T-helper 1 cell treated with Interleukin-12 subunit alpha and Interleukin-12 subunit beta and Interleukin-4 antibody, amounts not matched to agents 30 μg/mL and 1 μg/mL, for 36 hours (primary cell): Measurements from ENCODE around the gene SRP9.

Experiments
- H3K27ac Mint-ChIP-seq: one replicate; pipeline ENCODE4 v1.8.0; 2021; ENCODE audit warnings: mild to moderate bottlenecking, mixed read lengths
- H3K27me3 Mint-ChIP-seq: one replicate; pipeline ENCODE4 v1.8.0; 2021; ENCODE audit warnings: low read depth, mixed read lengths
- H3K36me3 Mint-ChIP-seq: one replicate; pipeline ENCODE4 v1.8.0; 2021; ENCODE audit warnings: low read depth, mixed read lengths
- H3K4me1 Mint-ChIP-seq: one replicate; pipeline ENCODE4 v1.8.0; 2021; ENCODE audit warnings: low read depth, mixed read lengths
- H3K4me3 Mint-ChIP-seq: one replicate; pipeline ENCODE4 v1.8.0; 2021; ENCODE audit warnings: mild to moderate bottlenecking, moderate library complexity, mixed read lengths
- H3K9me3 Mint-ChIP-seq: one replicate; pipeline ENCODE4 v1.8.0; 2021; ENCODE audit warnings: mixed read lengths

The SRP9 gene

GRCh38 chr1:225777583-225778336 is at the start of gene SRP9:
SRP9 (plus strand) TSS chr1:225777826; CDS start chr1:225777941, 115 bp downstream.
- Mint-ChIP-seq H3K36me3 (peaks cover 11% of the 10 kb centered on the region), H3K9me3 (no peaks in the 10 kb centered on the region), H3K27me3 (no peaks in the 10 kb centered on the region), H3K4me3 (no peak within 1 kb of the TSS), H3K27ac (no peak within 1 kb of the TSS), H3K4me1 (peaks cover 16% of the 10 kb centered on the region)

DNA sequence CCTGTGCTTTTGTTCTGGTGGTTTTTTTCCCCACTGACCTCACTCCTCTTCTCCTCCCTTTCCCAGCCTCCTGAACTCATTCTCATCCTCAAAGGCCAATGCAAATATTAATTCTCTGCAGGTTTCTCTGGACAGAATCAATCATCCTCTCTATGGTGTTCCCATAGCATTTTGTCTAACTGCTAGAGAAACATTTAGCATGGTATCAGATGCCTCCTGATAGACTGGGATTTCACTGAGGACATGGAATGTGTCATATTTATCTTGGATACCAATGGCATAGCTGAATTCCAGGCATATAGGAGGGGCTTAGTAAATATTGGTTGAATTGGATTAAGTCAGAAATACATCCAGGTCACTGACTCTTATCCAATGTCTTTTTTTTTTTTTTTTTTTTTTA is 46.1 kb upstream of the SRP9 start:
- Mint-ChIP-seq H3K27me3 (peaks cover 3% of the 10 kb centered on the region), H3K4me3 (no peak overlapping the region), H3K9me3 (no peaks in the 10 kb centered on the region), H3K4me1 (no peaks in the 10 kb centered on the region), H3K36me3 (no peaks in the 10 kb centered on the region), H3K27ac (no peak overlapping the region)

GRCh38 chr1:225733254-225733653 is 44.4 kb upstream of the SRP9 start:
- no peaks in the 10 kb centered on the region for H3K4me1 Mint-ChIP-seq
- H3K36me3 Mint-ChIP-seq, result no peaks in the 10 kb centered on the region
- no peak overlapping the region for H3K4me3 Mint-ChIP-seq
- no peaks in the 10 kb centered on the region for H3K9me3 Mint-ChIP-seq
- no peak overlapping the region for H3K27ac Mint-ChIP-seq
- H3K27me3 Mint-ChIP-seq, result peaks cover 8% of the 10 kb centered on the region

GRCh38 chr1:225735252-225736149 is 42.1 kb upstream of the SRP9 start:
- Mint-ChIP-seq H3K9me3 (no peaks in the 10 kb centered on the region), H3K27ac (no peak overlapping the region), H3K36me3 (no peaks in the 10 kb centered on the region), H3K4me3 (no peak overlapping the region), H3K4me1 (no peaks in the 10 kb centered on the region), H3K27me3 (peaks cover 8% of the 10 kb centered on the region)

GRCh38 chr1:225736437-225737098 is 41.1 kb upstream of the SRP9 start:
- Mint-ChIP-seq H3K27me3 (peaks cover 5% of the 10 kb centered on the region), H3K27ac (no peak overlapping the region), H3K4me3 (no peak overlapping the region), H3K36me3 (no peaks in the 10 kb centered on the region), H3K9me3 (no peaks in the 10 kb centered on the region), H3K4me1 (no peaks in the 10 kb centered on the region)

GRCh38 chr1:225737161-225737560 is 40.5 kb upstream of the SRP9 start:
- Mint-ChIP-seq H3K4me3 (no peak overlapping the region), H3K4me1 (no peaks in the 10 kb centered on the region), H3K9me3 (no peaks in the 10 kb centered on the region), H3K36me3 (no peaks in the 10 kb centered on the region), H3K27ac (no peak overlapping the region), H3K27me3 (peaks cover 5% of the 10 kb centered on the region)

DNA sequence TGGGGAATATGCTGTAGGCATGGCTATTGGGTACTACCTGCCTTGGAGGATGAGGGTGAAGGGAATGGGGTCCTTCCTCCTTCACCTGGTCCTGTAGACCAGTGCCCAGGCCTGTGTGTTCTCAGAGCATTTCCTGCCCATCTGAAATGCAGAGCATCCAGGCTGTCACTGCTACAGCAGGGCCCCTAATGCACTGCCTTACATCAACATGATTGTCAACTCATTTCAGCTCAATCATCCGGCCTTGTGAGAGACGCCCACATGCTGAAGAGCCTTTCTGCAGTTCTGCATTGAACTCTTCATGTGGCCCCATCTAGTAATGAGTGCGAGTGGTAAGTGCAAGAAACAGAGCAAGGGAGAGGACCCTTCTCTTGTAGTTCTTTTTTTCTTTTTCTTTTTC is 39.8 kb upstream of the SRP9 start:
- Mint-ChIP-seq H3K4me3 (no peak overlapping the region), H3K27ac (no peak overlapping the region), H3K36me3 (no peaks in the 10 kb centered on the region), H3K9me3 (no peaks in the 10 kb centered on the region), H3K27me3 (peaks cover 5% of the 10 kb centered on the region), H3K4me1 (no peaks in the 10 kb centered on the region)

- H3K4me3 Mint-ChIP-seq, result no peak overlapping the region
- peaks cover 5% of the 10 kb centered on the region for H3K27me3 Mint-ChIP-seq
- no peaks in the 10 kb centered on the region for H3K4me1 Mint-ChIP-seq
- H3K27ac Mint-ChIP-seq, result no peak overlapping the region
- no peaks in the 10 kb centered on the region for H3K9me3 Mint-ChIP-seq
- no peaks in the 10 kb centered on the region for H3K36me3 Mint-ChIP-seq
Observed at GRCh38 chr1:225738763-225739162, 38.9 kb upstream of the SRP9 start.

DNA sequence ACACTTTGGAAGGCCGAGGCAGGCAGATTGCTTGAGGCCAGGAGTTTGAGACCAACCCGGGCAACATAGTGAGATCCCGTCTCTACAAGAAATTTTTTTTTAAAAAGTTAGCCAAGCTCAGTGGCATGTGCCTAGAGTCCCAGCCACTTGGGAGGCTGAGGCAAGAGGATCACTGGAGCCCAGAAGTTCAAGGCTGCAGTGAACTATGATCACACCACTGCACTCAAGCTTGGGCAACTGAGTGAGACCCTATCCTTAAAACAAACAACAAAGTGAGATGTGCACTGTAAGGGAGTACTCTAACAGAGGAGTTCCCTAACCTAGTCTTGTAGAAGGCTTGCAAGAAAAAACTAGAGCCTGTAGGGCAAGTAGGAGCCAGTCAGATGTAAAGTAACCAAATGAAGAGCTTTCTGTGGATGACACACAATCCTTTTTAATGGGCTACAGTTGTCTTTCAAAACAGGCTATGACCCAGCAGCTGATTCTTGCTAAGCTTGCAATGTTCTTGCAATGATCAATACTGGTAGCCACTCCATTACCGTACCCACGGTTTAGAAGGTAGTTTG is 38.0 kb upstream of the SRP9 start:
- Mint-ChIP-seq H3K27me3 (peaks cover 5% of the 10 kb centered on the region), H3K4me3 (no peak overlapping the region), H3K4me1 (no peaks in the 10 kb centered on the region), H3K9me3 (no peaks in the 10 kb centered on the region), H3K36me3 (no peaks in the 10 kb centered on the region), H3K27ac (no peak overlapping the region)

DNA sequence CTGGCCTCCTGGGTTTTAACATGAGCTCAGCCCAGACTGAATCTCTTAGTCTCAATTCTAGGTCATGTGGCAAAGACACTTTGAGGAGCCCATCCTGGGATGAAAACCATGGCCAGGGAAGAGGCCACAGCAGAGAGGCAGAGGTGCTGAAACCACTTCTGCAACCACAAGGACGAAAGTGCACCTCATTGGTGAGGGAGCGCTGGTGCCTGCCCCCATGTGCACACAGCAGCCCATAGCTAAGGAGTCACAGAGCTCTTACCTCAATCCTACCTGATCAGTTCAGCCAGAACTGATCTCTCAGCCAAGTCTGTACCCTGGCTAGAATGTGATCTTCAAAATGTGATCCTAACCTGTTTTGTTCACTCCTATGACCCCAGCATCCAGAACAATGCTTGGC is 32.9 kb upstream of the SRP9 start:
- no peaks in the 10 kb centered on the region for H3K9me3 Mint-ChIP-seq
- no peak overlapping the region for H3K4me3 Mint-ChIP-seq
- H3K4me1 Mint-ChIP-seq, result no peaks in the 10 kb centered on the region
- no peaks in the 10 kb centered on the region for H3K27me3 Mint-ChIP-seq
- H3K36me3 Mint-ChIP-seq, result no peaks in the 10 kb centered on the region
- H3K27ac Mint-ChIP-seq, result no peak overlapping the region

DNA sequence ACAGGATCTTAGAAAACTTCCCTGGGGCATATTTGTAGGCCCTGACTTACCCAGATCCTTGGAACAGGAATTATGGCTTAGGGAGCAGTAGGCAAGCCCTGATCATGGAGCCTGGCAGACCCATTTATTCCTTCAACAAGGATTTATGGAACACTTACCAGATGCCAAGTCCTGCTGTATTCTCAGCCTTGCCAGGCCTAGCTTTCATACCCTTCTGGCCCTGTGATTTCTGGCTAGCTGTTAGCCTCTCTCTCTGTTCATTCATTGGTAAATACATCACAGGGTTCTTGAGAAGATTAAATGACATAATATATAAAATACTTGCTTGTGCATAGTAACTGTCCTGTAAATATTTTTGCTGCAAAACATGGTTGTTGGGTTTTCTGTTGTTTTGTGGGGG is 32.4 kb upstream of the SRP9 start:
- no peak overlapping the region for H3K4me3 Mint-ChIP-seq
- H3K27me3 Mint-ChIP-seq, result no peaks in the 10 kb centered on the region
- H3K27ac Mint-ChIP-seq, result no peak overlapping the region
- no peaks in the 10 kb centered on the region for H3K36me3 Mint-ChIP-seq
- H3K4me1 Mint-ChIP-seq, result no peaks in the 10 kb centered on the region
- no peaks in the 10 kb centered on the region for H3K9me3 Mint-ChIP-seq

GRCh38 chr1:225746361-225747179 is 31.1 kb upstream of the SRP9 start:
- no peaks in the 10 kb centered on the region for H3K4me1 Mint-ChIP-seq

DNA sequence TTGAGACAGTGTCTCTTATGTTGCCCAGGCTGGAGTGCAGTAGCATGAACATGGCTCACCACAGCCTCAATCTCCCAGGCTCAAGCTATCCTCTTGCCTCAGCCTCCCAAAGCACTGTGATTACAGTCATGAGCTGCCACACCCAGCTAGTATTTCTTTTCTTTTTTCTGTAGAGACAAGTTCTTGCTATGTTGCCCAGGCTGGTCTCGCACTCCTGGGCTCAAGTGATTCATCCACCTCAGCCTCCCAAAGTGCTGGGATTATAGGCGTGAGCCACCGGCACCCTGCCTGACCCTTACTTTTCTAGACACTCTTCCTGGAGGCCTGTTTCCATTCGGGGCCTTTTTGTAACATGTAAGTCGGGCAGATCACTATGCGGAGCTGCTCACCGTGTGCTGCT is 30.1 kb upstream of the SRP9 start:
- H3K27ac Mint-ChIP-seq, result no peak overlapping the region
- H3K36me3 Mint-ChIP-seq, result no peaks in the 10 kb centered on the region
- H3K27me3 Mint-ChIP-seq, result peaks cover 3% of the 10 kb centered on the region
- H3K4me1 Mint-ChIP-seq, result no peaks in the 10 kb centered on the region
- no peak overlapping the region for H3K4me3 Mint-ChIP-seq
- no peaks in the 10 kb centered on the region for H3K9me3 Mint-ChIP-seq

More at GRCh38 chr1:225746361-225747179, 31.1 kb upstream of the SRP9 start:
- Mint-ChIP-seq H3K27ac (no peak overlapping the region), H3K27me3 (no peaks in the 10 kb centered on the region), H3K36me3 (no peaks in the 10 kb centered on the region), H3K9me3 (no peaks in the 10 kb centered on the region), H3K4me3 (no peak overlapping the region)

GRCh38 chr1:225748529-225748928 is 29.1 kb upstream of the SRP9 start:
- H3K27me3 Mint-ChIP-seq, result peaks cover 3% of the 10 kb centered on the region
- no peaks in the 10 kb centered on the region for H3K9me3 Mint-ChIP-seq
- no peak overlapping the region for H3K4me3 Mint-ChIP-seq
- no peak overlapping the region for H3K27ac Mint-ChIP-seq
- H3K36me3 Mint-ChIP-seq, result no peaks in the 10 kb centered on the region
- no peaks in the 10 kb centered on the region for H3K4me1 Mint-ChIP-seq
